Fibroblast of skin of left quadriceps (primary cell): ENCODE data around the gene PTK7.

Experiments used
- DNase-seq, 2 experiments: peaks; one replicate each; pipeline ENCODE4 v3.0.0-alpha.2; 2013; ENCODE audit warnings: low read depth in 2 of 2

PTK7 gene

DNA sequence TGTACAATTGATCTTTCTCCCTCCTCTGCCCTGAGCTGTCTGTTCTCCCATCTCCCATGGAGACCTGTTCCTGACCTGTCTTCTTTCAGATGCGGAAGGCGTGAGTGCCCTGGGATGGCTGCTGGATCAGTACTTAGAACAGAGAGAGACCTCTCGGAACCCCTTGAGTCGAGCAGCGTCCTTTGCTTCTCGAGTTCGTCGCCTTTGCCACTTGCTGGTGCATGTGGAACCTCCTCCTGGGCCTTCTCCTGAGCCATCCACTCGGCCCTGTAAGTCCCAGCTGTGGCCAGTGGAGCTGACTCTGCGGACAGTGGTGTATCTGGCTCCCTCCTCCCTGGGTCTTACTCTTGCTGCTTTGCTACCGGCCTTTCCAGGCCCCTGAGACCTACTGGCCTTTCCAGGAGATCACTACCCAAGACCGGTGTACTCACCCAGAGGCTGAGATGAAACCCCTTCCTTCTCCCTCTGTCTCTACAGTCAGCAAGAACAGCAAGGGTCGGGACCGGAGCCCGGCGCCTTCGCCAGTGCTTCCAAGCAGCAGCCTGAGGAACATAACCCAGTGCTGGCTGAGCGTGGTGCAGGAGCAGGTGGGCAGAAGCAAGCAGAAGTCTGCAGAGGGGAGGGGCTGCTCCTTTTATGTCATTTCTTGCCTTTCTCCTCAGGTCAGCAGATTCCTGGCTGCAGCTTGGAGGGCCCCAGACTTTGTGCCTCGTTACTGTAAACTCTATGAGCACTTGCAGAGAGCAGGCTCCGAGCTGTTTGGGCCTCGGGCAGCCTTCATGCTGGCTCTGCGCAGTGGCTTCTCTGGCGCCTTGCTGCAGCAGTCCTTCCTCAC is 128.4 kb downstream of the PTK7 start:
- no peak for DNase-seq

DNA sequence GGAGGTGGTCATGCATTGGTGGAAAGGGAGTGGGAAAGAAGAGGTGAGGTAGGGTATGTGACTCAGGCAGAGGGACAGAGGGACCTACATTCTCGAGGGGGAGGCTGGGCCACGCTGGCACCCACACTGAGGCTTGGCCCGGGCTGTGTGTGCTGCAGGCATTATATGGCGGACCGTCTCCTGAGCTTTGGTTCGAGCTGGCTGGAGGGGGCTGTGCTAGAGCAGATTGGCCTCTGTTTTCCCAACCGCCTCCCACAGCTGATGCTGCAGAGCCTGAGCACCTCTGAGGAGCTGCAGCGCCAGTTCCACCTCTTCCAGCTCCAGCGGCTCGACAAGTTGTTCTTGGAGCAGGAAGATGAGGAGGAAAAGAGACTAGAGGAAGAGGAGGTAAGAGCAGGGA is 129.7 kb downstream of the PTK7 start:
- no peak for DNase-seq

DNA sequence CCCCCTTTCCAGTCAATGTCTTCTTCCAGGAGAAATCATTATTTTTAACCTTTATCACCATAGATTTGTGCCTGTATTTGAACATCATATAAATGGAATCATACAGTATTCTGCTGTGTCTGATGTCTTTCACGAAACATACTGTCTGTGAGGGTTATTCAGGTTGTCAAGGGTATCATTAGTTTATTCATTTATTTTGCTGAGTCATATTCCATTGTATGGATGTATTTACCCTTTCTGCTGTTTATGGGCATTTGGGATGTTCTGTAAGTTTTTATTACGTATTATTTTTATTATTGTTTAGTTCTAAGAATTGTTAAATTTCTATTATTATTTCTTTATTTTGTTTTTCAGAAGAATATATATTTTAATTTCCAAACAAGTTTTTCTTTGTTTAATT is 131.2 kb downstream of the PTK7 start:
- DNase-seq = no peak
